ENCODE data around the gene IFT80. TPM values are rescaled to one million over a fixed set of nuclear protein-coding genes. Genes with fewer than 3 reads are reported as not detected.
A peak's percentile ranks its signal among the peaks of the same experiment; 100 is the strongest.

IFT80 gene
- total and polyA plus RNA-seq, 10 of the 15 experiments (the other 5 are each of a cell fraction or from before 2014, with no cell fraction given), result 6.5 to 21.5 (median 14.1) TPM

DNA sequence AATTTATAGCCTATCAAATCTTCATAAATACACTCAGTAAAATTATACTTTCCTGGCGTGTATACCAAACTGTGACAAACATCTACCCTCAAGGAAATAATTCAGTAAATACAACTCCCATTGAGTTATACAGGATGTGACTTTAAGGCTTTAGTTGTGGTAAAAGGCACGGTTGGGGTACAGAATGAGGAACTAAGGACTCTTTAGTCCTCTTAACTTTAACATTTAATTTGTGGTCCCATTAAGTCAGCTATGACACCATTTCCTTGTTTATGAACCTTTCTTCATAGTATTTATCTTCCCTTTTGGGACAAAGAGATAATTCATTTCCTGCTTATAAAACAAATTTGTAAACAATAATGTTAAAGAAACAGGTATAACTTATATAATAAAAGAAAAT, 30.2 kb downstream of the IFT80 start (continued):
- TF ChIP-seq RUNX3 (IDR thresholded peaks at IDR 0.05; ENCODE audit: low read length), result peak; percentile 35; the same call in 1 of the 2 replicates
- no peak for TF ChIP-seq FOS (IDR thresholded peaks at IDR 0.05; ENCODE audit: borderline replicate concordance, extremely low read depth, insufficient read length)
- TF ChIP-seq BHLHE40 (IDR thresholded peaks at IDR 0.05; ENCODE audit: borderline replicate concordance in 1 of 2, low read depth in 2 of 2, low read length in 1 of 2), result peak in 1 of 2 experiments; percentile 11; a peak in 1 of 4 replicates
- TF ChIP-seq POLR2A (IDR thresholded peaks at IDR 0.05; ENCODE audit: low read depth, low read length), result no peak
- no peak for TF ChIP-seq REST (IDR thresholded peaks at IDR 0.05; ENCODE audit: low read depth, low read length)
- TF ChIP-seq GATAD2B (conservative IDR thresholded peaks at IDR 0.05; ENCODE audit: low read depth), result no peak
- no peak for TF ChIP-seq CUX1 (IDR thresholded peaks at IDR 0.05; ENCODE audit: insufficient replicate concordance, low read depth, low read length)
- TF ChIP-seq SUPT20H (IDR thresholded peaks at IDR 0.05; ENCODE audit: borderline replicate concordance, control insufficient read depth, low read depth, low read length), result no peak
- no peak for TF ChIP-seq HDAC2 (IDR thresholded peaks at IDR 0.05)
- no peak for TF ChIP-seq SMC3 (IDR thresholded peaks at IDR 0.05; ENCODE audit: borderline replicate concordance, low read length)
- TF ChIP-seq NFYA (IDR thresholded peaks at IDR 0.05; ENCODE audit: borderline replicate concordance, low read depth, low read length), result no peak
- no peak for TF ChIP-seq CREB1 (IDR thresholded peaks at IDR 0.05; ENCODE audit: low read depth)
- peak; percentile 57 for TF ChIP-seq ATF7 (IDR thresholded peaks at IDR 0.05; ENCODE audit: low read depth)
- TF ChIP-seq ELK1 (IDR thresholded peaks at IDR 0.05; ENCODE audit: low read depth, low read length), result no peak
- no peak for TF ChIP-seq SRF (IDR thresholded peaks at IDR 0.05; ENCODE audit: low read depth in 2 of 2, low read length in 2 of 2)
- TF ChIP-seq CHD1 (IDR thresholded peaks at IDR 0.05; ENCODE audit: low read depth, low read length), result no peak
- no peak for TF ChIP-seq ATF3 (IDR thresholded peaks at IDR 0.05; ENCODE audit: borderline replicate concordance, extremely low read depth, low read depth, low read length)
- TF ChIP-seq GABPA (IDR thresholded peaks at IDR 0.05; ENCODE audit: low read depth), result no peak
- TF ChIP-seq, protein P1, sequence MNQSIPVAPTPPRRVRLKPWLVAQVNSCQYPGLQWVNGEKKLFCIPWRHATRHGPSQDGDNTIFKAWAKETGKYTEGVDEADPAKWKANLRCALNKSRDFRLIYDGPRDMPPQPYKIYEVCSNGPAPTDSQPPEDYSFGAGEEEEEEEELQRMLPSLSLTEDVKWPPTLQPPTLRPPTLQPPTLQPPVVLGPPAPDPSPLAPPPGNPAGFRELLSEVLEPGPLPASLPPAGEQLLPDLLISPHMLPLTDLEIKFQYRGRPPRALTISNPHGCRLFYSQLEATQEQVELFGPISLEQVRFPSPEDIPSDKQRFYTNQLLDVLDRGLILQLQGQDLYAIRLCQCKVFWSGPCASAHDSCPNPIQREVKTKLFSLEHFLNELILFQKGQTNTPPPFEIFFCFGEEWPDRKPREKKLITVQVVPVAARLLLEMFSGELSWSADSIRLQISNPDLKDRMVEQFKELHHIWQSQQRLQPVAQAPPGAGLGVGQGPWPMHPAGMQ (IDR thresholded peaks at IDR 0.05; ENCODE audit: borderline replicate concordance), result no peak
- no peak for TF ChIP-seq RFX5 (IDR thresholded peaks at IDR 0.05; ENCODE audit: low read depth, low read length)
- TF ChIP-seq NBN (IDR thresholded peaks at IDR 0.05), result no peak

Measured in GM12878 (cell line).